WI38 (cell line): ENCODE results near the gene DUSP22.
A peak's percentile ranks its signal among the peaks of the same experiment; 100 is the strongest.

ENCODE experiments used
- H3K4me3 ChIP-seq: 2 replicates; pipeline ENCODE4 v1.5.1; 2011; ENCODE audit warnings: low read depth, mild to moderate bottlenecking, control low read depth, low read length
- TF ChIP-seq, protein P1 (sequence below): IDR thresholded peaks from 2 replicates; pipeline ENCODE4 v1.5.1; 2012; ENCODE audit warnings: low read depth, mild to moderate bottlenecking, control low read depth, low read length

DUSP22 gene

GRCh38 chr6:286681-287488 is 5.4 kb upstream of the DUSP22 start:
- TF ChIP-seq, protein P1, sequence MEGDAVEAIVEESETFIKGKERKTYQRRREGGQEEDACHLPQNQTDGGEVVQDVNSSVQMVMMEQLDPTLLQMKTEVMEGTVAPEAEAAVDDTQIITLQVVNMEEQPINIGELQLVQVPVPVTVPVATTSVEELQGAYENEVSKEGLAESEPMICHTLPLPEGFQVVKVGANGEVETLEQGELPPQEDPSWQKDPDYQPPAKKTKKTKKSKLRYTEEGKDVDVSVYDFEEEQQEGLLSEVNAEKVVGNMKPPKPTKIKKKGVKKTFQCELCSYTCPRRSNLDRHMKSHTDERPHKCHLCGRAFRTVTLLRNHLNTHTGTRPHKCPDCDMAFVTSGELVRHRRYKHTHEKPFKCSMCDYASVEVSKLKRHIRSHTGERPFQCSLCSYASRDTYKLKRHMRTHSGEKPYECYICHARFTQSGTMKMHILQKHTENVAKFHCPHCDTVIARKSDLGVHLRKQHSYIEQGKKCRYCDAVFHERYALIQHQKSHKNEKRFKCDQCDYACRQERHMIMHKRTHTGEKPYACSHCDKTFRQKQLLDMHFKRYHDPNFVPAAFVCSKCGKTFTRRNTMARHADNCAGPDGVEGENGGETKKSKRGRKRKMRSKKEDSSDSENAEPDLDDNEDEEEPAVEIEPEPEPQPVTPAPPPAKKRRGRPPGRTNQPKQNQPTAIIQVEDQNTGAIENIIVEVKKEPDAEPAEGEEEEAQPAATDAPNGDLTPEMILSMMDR: no peak
- no peak overlapping the region for H3K4me3 ChIP-seq

DNA sequence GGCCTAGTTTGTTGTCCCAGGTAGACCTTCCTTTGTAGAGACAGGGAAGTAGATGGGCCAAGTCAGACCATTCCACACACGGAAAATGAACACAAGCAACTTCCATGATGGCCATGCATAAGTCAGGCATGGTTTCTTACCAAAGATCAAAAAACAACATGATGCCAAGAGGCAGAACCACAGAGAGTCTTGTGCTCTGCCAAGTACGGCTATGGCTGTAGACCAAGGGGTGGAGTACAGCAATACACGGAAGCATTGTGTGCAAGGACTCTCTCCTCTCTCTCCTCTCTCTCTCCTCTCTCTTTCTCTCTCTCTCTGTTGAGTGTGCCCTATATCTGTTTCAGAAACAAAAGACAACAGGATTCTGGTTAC is 4.8 kb upstream of the DUSP22 start:
- no peak overlapping the region for H3K4me3 ChIP-seq
- TF ChIP-seq, protein P1: no peak

DNA sequence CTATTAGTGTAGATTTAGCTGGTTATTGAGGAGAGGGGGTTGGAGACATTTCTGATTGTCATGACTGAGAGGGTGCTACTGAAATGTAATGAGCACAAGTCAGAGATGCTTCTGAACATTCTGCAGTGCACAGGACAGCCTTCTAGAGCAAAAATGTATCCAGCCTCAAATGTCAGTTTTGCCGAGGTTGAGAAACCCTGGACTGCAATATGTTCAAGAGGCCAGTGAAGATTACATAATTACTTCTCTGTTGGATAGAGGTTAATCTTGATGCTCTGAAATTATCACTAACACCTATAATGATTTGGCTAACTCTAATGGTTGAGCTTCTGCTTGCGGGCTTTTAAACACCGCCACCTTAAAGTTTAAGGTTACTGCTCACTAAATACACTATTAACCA is 3.4 kb upstream of the DUSP22 start:
- H3K4me3 ChIP-seq: no peak overlapping the region
- TF ChIP-seq, protein P1: no peak

DNA sequence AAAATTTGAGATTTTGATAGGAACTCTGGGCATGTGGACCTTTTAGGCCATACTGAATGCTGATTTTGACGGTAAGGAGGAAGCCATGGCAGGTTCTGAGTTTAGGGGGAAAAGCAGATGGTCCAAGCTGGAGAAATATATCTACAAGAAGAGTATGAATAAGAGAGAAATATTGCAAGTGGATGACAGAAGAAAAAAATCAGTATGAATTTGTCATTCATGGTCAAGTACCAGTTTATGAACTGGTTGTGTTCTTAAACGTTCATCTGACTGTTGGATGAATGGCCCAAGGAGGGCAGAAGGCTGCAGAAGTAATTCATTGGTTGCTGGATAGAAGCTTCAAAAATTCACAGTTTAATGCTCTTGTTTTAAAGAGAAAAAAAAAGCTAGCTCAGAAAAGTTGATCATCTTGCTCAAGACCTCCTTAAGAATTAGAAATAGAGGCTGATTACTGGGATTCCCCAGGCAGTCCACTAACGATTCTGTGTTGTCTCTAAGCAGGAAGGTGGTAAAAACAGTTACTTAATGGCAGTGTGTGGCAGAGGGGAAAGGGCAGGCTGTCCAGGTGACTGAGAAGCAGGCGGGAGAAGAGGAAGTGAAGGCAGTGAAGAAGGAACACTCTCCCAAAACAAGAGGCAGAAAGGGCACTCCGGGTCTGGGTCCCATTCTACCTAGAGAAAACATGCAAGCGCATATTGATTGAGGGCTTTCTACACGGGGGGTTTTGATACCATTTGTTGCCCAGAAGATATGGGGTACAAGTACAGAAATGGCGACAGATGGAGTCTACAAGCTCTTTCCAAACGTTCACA is 2.0 kb upstream of the DUSP22 start:
- TF ChIP-seq, protein P1: no peak
- no peak overlapping the region for H3K4me3 ChIP-seq

DNA sequence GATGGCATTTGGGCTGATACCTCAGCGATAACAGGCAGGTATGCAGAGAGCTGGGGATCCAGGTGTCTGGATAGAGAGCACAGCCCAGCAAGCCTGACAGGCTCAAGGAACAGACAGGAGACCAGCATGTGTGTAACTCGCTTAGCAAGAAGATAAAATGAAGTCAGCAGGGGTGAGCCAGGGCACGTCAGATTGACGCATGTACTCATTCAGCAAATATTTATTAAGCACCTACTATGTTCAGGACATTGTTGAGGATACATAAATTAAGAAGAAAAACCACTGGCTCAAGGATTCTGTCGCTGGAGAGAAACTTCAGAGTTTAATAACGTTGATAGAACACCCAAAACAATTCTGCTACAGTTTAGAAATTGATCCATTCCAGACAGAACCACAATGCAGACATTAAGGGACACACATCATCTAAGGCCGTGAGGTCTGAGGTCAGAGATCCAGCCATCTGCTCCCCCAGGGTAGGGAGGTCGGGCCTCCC is 1.0 kb upstream of the DUSP22 start:
- H3K4me3 ChIP-seq: peak overlapping the region; percentile 73
- TF ChIP-seq, protein P1: no peak

DNA sequence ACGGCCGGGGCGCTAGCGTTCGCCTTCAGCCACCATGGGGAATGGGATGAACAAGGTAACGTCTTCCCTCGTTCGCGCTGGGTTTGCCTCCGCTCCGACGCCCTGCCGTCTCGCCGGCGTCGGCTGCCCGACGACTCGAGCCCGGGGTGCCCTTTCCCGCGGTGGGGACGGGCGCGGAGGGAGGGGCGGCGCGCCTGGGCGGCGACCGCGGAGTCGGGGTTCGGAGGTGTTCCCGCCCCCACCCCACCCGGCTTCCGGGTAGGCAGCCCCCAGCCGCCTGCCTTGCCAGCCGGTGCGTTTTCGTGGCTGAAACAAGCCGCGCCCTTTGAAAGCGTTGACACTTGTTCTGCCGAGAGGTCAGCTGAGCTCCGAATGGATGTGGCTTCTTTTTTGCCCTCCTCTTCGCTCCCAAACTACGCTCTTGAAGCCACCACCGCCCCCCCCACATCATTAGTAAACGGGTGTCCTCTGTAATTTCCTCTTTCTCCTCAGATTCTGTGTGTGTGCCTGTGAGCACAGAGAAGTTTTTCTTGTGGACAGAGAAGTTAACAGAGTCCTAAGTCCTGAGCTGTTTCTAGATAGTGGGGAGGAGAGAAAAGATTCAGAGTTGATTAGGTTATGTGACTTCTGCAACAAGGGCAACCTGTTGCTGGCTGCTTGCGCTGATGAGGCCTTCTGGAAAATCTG is 362 bp downstream of the DUSP22 start:
- TF ChIP-seq, protein P1: no peak
- peak overlapping the region; percentile 73 for H3K4me3 ChIP-seq
